HG03520 (cell line): Measurements from ENCODE around the gene PSMB2.
A peak's percentile ranks its signal among the peaks of the same experiment; 100 is the strongest.
"Not testable (repeated sequence)": the region's sequence is repeated elsewhere in the genome, so short reads cannot be mapped to it uniquely, and the experiment has no call there.

Experiments used
- ATAC-seq: cut with Tn5 transposase; IDR thresholded peaks from one replicate; pipeline ENCODE4 v1.9.1; 2021; ENCODE audit warnings: mild to moderate bottlenecking, moderate library complexity; ENCODE audit not compliant: unreplicated experiment

PSMB2 gene

GRCh38 chr1:35641233-35641866, at the start of gene PSMB2:
PSMB2 (minus strand) TSS chr1:35641526; CDS start chr1:35641432, 94 bp downstream.
- peak; percentile 74 for ATAC-seq

GRCh38 chr1:35691080-35691479, 49.8 kb upstream of the PSMB2 start:
- no peak for ATAC-seq

GRCh38 chr1:35690103-35690502, 48.8 kb upstream of the PSMB2 start:
- ATAC-seq: not testable (repeated sequence)

- no peak for ATAC-seq
These were observed 46.8 kb upstream of the PSMB2 start for GRCh38 chr1:35688161-35688560.

DNA sequence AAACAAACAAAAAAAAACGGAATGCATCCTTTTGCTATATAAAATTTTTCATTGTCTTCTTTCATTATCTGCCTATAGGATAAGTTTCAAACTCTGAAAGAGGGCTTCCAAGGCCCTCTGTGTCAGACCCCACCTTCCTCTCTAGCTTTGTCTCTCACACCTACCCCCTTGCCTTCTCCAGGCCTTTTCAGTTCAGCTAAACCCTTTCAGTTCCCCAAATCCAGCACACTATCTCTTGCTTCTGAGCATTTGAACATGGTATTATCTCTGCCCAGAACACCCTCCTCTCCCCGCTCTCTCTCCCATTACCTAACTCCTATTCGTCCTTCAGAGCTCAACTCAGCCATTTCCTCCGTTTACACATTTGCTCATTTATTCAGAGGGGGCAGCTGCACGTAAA, 41.7 kb upstream of the PSMB2 start:
- ATAC-seq: no peak

- ATAC-seq: no peak
These were observed 38.9 kb upstream of the PSMB2 start for GRCh38 chr1:35680271-35680670.

- ATAC-seq: no peak
These were observed 34.4 kb upstream of the PSMB2 start for GRCh38 chr1:35675773-35676172.

DNA sequence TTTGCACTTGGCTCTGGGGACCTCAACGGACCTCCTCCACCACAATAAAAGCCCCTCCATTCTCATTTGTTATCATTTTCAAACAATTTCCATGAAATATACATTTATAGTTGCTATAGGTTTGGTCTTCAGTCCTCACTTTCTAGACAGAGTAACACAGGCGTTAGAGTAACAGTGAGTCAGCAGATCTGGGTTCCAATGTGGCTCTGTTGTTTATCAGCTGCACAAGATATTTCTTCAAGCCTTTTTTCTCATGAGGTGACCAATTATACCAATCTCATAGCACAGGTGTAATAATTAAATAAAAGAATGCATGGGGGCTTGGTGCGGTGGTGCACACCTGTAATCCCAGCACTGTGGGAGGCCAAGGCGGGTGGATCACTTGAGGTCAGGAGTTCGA, 32.8 kb upstream of the PSMB2 start:
- ATAC-seq: no peak

DNA sequence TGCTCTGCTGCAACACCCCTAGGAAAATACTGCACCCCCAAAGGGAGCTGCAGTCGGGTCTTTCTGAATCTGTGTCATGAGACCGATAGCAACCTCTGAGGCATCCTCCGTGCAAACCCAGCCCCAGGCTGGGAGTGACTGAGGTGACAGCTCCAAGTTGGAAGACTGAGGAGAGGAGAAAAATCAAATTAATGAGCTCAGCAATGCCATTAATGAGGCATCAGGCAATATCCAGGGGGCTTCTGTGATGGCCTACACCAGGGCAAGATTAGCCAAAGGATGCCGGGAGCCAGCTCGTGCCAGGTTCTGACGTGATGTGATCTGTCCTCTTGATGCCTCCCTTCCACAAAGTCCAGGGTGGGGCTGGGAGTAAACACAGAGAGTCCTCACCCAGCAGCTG, 30.8 kb upstream of the PSMB2 start:
- ATAC-seq: no peak

GRCh38 chr1:35668506-35668905, 27.2 kb upstream of the PSMB2 start:
- ATAC-seq: no peak

DNA sequence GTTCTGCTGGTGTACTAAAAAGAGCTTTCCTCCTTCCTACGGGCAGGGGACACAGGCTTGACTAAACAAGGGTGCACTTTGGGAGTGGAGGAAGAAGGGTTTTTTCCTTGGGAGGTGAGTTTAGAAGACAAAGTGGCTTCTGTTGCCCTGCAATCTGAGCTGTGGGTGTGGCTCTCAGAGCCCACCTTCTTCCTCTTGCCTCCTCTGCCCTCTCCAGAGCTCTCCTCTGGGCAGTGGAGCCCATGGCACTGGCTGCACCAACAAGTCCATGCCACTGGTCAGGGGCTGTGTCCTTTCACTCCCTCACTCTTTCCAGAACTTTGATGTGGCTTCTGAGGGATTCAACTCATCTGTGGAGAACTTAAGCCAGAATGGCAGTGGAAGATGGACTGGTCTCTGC, 25.6 kb upstream of the PSMB2 start:
- no peak for ATAC-seq

DNA sequence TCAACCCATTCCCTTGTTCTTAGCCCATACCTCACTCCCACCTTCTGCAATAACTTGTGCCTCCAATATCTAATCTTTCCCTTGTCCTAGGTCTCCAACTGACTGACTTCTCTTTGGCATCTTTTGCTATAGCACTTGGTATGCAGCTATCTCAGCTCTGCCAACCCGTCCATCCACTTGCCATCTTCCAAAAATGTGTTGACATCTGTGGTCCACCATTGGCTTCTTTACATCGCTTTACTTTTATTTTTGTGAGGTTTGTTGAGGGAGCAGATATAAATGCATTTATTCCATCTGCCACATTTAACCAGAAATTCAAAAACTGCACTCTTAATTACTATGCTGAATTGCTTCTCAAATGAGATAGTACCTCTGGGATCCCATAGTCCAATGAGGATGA, 24.9 kb upstream of the PSMB2 start:
- no peak for ATAC-seq

GRCh38 chr1:35663434-35663833, 22.1 kb upstream of the PSMB2 start:
- no peak for ATAC-seq

GRCh38 chr1:35661474-35661795, 20.1 kb upstream of the PSMB2 start:
- ATAC-seq: no peak

GRCh38 chr1:35660581-35661473, 19.5 kb upstream of the PSMB2 start:
- ATAC-seq: no peak

DNA sequence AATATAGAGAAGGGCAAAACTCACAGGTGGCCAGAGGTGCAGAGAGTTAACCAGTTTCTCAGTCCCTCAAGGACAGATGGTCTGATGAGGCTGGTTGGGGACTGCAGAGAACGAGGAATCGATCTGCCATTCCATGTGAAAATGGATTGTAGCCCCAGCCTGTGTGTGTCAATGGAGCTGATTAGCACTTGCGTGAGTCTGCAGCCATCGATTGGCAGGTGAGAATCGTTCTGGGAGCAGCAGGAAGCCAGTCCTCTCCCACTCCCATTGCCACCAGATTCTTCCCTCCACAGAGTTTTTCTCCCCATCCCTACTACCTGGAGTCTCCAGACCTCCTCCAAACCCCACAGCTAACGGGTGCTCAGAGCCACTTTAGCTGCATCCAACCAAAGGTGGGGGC, 18.3 kb upstream of the PSMB2 start:
- ATAC-seq: no peak

- ATAC-seq: no peak
These were observed 16.5 kb upstream of the PSMB2 start for GRCh38 chr1:35657851-35658250.

DNA sequence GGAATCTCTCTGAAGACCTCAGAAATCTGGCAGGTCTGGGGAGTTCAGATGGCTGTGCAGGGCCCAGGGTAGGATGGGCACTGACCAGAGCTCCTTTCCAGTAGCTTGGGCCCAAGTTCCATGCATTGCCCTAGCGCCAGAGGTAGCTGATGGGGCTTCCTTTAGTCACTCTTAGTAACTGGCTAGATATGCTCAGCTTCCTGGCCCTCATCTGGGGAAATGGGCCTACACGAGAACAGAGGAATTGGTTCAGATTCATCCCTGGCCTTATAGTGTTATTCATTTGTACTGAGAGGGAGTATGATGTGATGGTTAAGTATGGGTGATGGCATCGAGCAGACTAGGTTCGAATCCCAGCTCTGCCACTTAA, 15.5 kb upstream of the PSMB2 start:
- no peak for ATAC-seq

DNA sequence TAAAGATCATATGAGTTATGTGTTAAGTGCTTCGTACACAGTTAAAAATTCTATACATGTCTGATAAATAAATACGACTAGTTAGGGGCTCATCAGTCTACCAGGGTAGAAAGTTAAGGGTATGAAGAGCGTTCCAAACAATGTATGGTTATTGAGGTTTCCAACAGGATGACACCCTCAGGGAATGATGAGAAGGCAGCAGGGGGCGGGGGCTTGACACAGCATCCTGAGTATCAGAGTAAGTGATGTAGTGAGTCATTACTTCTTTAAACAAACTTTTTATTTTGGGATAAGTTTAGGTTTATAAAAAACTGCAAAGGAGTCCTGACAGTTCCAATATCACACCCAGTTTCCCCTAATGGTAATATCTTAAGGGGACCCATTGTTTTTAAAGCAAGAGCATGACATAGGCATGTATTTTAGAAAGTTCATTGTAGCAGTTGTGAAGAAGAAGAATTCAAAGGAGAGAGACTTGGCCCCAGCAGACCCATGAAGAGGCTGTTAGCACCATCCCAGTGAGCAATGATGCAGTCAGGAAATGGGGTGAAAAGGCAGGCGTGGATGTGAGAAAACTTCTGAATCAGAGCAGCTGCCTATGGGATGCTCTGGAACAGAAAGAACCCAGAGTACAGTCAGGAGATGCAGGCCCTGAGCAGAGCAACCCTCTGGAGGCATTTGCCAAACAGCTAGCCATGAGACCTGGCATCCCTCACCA, 15.0 kb upstream of the PSMB2 start:
- ATAC-seq: no peak

DNA sequence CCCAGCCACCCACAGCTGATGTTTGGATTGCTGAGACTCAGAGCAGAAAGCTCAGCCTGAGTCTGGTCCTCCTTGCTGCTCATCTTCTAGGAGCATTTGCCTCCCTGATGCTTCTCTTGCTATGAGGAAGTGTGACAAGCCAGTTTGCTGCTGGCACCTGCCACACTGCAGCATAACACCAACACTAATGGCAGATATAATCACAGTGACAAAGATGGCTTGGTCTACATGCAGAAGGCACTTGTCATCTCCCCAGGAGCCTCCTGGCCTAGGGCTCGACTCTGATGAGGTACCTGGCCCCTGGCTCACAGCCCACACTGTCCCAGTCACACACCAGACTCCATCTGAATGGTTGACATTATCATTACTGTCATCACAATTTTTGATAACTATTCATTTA, 13.9 kb upstream of the PSMB2 start:
- ATAC-seq: no peak

GRCh38 chr1:35650416-35650815, 9.1 kb upstream of the PSMB2 start:
- no peak for ATAC-seq

GRCh38 chr1:35646043-35646442, 4.7 kb upstream of the PSMB2 start:
- no peak for ATAC-seq
